Measurements from ENCODE around the gene OIT3.
"Not testable (repeated sequence)": the region's sequence is repeated elsewhere in the genome, so short reads cannot be mapped to it uniquely, and the experiment has no call there.

GRCh38 chr10:72921147-72921683 lies 27.7 kb downstream of the OIT3 start:
- TF ChIP-seq, protein P1, sequence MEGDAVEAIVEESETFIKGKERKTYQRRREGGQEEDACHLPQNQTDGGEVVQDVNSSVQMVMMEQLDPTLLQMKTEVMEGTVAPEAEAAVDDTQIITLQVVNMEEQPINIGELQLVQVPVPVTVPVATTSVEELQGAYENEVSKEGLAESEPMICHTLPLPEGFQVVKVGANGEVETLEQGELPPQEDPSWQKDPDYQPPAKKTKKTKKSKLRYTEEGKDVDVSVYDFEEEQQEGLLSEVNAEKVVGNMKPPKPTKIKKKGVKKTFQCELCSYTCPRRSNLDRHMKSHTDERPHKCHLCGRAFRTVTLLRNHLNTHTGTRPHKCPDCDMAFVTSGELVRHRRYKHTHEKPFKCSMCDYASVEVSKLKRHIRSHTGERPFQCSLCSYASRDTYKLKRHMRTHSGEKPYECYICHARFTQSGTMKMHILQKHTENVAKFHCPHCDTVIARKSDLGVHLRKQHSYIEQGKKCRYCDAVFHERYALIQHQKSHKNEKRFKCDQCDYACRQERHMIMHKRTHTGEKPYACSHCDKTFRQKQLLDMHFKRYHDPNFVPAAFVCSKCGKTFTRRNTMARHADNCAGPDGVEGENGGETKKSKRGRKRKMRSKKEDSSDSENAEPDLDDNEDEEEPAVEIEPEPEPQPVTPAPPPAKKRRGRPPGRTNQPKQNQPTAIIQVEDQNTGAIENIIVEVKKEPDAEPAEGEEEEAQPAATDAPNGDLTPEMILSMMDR (IDR thresholded peaks at IDR 0.05; ENCODE audit: insufficient read depth, low read depth, low read length), result not testable (repeated sequence)
- not testable (repeated sequence) for TF ChIP-seq EZH2 (IDR thresholded peaks at IDR 0.05; ENCODE audit: insufficient read depth, low read length)
